ENCODE measurements around the gene PTPRK. TPM values are rescaled to one million over a fixed set of nuclear protein-coding genes. Genes with fewer than 3 reads are reported as not detected.
"Not testable (repeated sequence)": the region's sequence is repeated elsewhere in the genome, so short reads cannot be mapped to it uniquely, and the experiment has no call there.

PTPRK gene
- total and polyA plus RNA-seq, 10 of the 15 experiments (the other 5 are each of a cell fraction or from before 2014, with no cell fraction given): 0.23 to 1.9 (median 0.55) TPM

DNA sequence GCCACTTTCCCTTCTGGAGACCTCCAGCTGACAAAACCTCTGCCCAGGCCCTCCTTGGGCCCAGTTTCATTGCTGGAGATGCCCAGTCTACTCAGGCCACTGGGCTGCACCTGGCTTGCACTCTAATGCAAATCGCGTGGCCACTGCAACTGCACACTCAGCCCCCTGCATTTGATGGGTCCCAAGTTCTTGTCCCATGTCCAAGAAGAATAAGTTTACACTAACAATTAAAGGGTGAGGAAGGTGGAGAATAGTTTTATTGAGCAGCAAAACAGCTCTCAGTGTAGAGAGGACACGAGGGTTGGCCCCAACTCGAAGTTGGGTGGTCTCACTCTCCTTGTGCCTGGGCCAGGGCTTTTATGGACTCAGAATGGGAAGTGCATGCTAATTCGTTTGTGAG is 587.7 kb downstream of the PTPRK start (continued):
- TF ChIP-seq, protein P1, sequence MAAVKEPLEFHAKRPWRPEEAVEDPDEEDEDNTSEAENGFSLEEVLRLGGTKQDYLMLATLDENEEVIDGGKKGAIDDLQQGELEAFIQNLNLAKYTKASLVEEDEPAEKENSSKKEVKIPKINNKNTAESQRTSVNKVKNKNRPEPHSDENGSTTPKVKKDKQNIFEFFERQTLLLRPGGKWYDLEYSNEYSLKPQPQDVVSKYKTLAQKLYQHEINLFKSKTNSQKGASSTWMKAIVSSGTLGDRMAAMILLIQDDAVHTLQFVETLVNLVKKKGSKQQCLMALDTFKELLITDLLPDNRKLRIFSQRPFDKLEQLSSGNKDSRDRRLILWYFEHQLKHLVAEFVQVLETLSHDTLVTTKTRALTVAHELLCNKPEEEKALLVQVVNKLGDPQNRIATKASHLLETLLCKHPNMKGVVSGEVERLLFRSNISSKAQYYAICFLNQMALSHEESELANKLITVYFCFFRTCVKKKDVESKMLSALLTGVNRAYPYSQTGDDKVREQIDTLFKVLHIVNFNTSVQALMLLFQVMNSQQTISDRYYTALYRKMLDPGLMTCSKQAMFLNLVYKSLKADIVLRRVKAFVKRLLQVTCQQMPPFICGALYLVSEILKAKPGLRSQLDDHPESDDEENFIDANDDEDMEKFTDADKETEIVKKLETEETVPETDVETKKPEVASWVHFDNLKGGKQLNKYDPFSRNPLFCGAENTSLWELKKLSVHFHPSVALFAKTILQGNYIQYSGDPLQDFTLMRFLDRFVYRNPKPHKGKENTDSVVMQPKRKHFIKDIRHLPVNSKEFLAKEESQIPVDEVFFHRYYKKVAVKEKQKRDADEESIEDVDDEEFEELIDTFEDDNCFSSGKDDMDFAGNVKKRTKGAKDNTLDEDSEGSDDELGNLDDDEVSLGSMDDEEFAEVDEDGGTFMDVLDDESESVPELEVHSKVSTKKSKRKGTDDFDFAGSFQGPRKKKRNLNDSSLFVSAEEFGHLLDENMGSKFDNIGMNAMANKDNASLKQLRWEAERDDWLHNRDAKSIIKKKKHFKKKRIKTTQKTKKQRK (IDR thresholded peaks at IDR 0.05; ENCODE audit: low read depth, low read length): no peak
- TF ChIP-seq SPI1 (IDR thresholded peaks at IDR 0.05; ENCODE audit: borderline replicate concordance, insufficient read depth, low read depth, low read length) (no peak), ZNF24 (IDR thresholded peaks at IDR 0.05) (no peak), SREBF1 (IDR thresholded peaks at IDR 0.05; ENCODE audit: low read length) (no peak), CBX3 (IDR thresholded peaks at IDR 0.05; ENCODE audit: borderline replicate concordance, low read depth) (no peak), ZNF207 (IDR thresholded peaks at IDR 0.05; ENCODE audit: borderline replicate concordance) (no peak)
- TF ChIP-seq, protein P2, sequence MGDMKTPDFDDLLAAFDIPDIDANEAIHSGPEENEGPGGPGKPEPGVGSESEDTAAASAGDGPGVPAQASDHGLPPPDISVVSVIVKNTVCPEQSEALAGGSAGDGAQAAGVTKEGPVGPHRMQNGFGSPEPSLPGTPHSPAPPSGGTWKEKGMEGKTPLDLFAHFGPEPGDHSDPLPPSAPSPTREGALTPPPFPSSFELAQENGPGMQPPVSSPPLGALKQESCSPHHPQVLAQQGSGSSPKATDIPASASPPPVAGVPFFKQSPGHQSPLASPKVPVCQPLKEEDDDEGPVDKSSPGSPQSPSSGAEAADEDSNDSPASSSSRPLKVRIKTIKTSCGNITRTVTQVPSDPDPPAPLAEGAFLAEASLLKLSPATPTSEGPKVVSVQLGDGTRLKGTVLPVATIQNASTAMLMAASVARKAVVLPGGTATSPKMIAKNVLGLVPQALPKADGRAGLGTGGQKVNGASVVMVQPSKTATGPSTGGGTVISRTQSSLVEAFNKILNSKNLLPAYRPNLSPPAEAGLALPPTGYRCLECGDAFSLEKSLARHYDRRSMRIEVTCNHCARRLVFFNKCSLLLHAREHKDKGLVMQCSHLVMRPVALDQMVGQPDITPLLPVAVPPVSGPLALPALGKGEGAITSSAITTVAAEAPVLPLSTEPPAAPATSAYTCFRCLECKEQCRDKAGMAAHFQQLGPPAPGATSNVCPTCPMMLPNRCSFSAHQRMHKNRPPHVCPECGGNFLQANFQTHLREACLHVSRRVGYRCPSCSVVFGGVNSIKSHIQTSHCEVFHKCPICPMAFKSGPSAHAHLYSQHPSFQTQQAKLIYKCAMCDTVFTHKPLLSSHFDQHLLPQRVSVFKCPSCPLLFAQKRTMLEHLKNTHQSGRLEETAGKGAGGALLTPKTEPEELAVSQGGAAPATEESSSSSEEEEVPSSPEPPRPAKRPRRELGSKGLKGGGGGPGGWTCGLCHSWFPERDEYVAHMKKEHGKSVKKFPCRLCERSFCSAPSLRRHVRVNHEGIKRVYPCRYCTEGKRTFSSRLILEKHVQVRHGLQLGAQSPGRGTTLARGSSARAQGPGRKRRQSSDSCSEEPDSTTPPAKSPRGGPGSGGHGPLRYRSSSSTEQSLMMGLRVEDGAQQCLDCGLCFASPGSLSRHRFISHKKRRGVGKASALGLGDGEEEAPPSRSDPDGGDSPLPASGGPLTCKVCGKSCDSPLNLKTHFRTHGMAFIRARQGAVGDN (IDR thresholded peaks at IDR 0.05): no peak

DNA sequence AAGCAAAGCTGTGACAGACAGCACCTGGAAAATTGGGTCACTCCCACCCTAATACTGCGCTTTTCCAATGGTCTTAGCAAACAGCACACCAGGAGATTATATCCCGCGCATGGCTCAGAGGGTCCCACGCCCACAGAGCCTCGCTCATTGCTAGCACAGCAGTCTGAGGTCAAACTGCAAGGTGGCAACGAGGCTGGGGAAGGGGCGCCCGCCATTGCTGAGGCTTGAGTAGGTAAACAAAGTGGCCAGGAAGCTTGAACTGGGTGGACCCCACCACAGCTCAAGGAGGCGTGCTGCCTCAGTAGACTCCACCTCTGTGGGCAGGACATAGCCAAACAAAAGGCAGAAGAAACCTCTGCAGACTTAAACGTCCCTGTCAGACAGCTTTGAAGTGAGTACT is 594.0 kb downstream of the PTPRK start:
- H3K36me3 ChIP-seq (ENCODE audit: control insufficient read depth in 2 of 2, insufficient read depth in 2 of 2, low read length in 1 of 2); H3K4me2 ChIP-seq (ENCODE audit: control insufficient read depth, insufficient read depth); H3K27me3 ChIP-seq (replicated peaks in 1 of 2; ENCODE audit: control insufficient read depth in 2 of 2, insufficient read depth in 2 of 2, low read length in 1 of 2); H3K9me3 ChIP-seq (replicated peaks; ENCODE audit: control insufficient read depth, insufficient read depth, low read length); H3K4me1 ChIP-seq (ENCODE audit: control insufficient read depth, insufficient read depth, low read length); ATAC-seq; SMC1A ChIA-PET (ENCODE audit: uncharacterized antibody, unreplicated experiment); in situ Hi-C loops (cut with MboI); CTCF ChIA-PET; DNase-seq (ENCODE audit: low read depth, low spot score); H2AFZ ChIP-seq (ENCODE audit: control insufficient read depth, low read depth, low read length); H4K20me1 ChIP-seq (ENCODE audit: control insufficient read depth, insufficient read depth); FAIRE-seq; H3K79me2 ChIP-seq (ENCODE audit: control insufficient read depth, insufficient read depth, low read length); H3K27ac ChIP-seq (ENCODE audit: control insufficient read depth, insufficient read depth); POLR2A ChIA-PET; intact Hi-C loops (cut with micrococcal nuclease; ENCODE audit: unreplicated experiment); BruUV-seq (replicated peaks); H3K4me3 ChIP-seq; H3K9ac ChIP-seq (ENCODE audit: control insufficient read depth, insufficient read depth, low read length): not testable (repeated sequence)
- WGBS (ENCODE audit: insufficient coverage, insufficient replicate concordance, low lambda C conversion rate, missing lambda C conversion rate): 29% methylated on average over 10 of the region's 10 CpGs
- RAD21 ChIA-PET (ENCODE audit: unreplicated experiment): interaction anchor here (0.6 kb wide), 1 partner anchor 1204 kb away, joined by 3 read pairs; no protein-coding TSS in a partner anchor

Data from GM12878 (cell line).